Stimulated activated CD8-positive, alpha-beta memory T cell treated with anti-CD3 and anti-CD28 coated beads, Interleukin-2, amount 100 ng/mL, for 48 hours (primary cell): ENCODE results near the gene C5orf22.
"Not testable (repeated sequence)": the region's sequence is repeated elsewhere in the genome, so short reads cannot be mapped to it uniquely, and the experiment has no call there.

Source experiments
- DNase-seq, 2 donors: peaks; one replicate each; pipeline ENCODE4 v3.0.0-alpha.2; 2020; ENCODE audit warnings: low read depth in 2 of 2

C5orf22 gene

DNA sequence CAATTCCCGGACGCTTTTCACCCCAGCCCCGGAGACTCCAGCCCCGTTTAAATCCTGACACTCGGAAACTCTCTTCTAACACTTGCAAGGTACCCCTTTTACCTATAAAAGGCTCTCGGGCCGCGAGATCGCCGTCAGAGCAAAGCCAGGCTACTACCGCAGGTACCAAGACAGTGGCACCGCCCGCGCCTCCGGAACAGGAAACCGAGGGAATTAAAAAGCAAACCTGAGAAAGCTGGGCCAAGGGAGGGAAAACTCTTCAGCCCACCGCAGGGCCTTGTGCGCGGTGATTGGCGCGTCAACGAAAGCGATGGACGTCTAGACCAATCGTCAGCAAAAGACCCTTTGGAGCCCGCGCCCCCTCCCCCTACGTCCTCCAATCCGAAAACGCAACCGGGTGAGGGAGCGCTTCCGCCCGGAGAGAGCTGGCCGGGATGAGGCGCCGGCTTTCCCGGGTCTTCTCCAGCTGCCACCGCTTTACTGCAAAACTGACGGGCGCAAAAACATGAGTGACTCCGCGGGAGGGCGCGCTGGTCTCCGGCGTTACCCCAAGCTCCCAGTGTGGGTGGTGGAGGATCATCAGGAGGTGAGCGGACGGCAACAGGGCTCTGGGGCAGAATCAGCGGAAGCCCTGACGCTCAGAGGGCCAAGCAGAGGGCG, at the start of gene C5orf22, which contains the start of gene DROSHA:
Gene C5orf22 (plus strand): TSS at position 414 of the 660 bp plus-strand sequence. CDS start 92 bp downstream, at position 506.
Gene DROSHA (minus strand): TSS at position 206 of the 660 bp plus-strand sequence. CDS start 3,034 bp downstream, outside the sequence.
- DNase-seq, result peak; percentile 88 to 90

DNA sequence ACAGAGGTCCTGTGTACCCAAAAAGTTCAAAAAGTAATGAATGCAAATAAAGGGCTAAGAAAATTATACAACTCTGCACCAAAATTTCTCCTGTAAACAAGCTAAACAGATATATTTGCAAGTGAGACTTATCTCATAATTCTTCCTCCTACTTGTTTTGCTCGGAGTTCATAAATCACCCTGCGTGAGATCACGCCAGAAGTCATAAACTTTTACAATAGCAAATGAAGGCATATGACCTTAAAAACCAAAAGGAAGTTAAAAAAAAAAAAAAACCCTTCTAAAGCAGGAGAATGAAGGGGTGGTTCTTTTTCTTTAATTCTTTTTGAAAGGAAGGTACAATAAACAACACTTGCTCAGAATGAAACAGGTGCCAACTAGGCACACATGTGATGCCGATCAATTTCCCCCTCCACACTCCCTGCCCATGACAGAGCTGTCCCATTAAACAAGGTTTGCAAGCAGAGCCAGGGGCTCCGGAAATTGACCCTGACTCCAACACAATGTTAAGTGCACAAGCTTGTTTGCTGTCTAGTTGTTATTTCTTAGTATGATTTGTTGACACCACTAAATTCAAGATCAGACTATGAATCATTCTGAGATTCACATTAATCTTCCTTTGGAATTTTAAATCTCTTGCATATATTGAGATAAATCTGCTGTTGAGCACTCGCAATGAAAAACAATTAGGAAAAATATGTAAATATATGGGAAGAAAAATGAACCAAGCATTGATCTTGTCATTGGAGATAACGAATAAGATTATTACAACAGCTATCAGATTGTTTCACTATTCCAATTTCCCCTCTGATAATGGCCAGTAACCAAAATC, 46.5 kb upstream of the C5orf22 start:
- no peak for DNase-seq

DNA sequence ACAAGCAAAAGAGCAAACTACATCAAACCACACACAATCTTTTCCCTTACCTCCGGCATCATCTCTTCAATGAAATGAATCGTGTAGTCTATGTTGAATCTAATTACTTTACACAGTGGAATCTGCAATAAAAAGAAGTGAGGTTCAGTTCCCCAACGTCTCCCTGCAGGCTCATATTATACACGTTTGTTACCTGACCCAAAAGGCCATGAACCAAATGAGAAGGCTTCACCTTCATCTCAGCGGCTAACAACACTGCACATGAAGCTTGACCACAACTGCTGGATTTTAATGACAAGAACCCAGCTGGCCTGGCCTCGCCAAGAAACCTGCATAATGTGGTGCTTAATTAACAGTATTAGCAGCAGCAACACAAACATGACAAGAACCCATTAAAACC, 45.7 kb upstream of the C5orf22 start:
- no peak for DNase-seq

DNA sequence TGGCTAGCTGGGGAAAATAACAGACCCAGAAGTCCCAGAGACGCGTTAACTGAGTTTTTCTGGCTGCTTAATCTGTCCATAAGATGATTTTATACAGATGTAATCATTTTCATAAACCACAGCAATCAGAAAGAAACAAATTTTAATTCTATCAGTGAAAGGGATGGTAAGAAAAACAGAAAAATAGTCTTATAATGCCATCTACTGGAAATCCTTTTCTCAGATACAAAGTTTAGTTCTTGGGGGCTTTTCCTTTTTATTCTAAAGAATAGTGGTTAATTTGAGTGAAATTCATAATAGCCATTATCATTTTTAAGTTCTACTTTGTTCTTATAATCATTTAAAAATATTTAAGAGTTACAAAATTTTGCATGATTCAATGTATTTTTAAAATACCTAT, 44.6 kb upstream of the C5orf22 start:
- no peak for DNase-seq

DNA sequence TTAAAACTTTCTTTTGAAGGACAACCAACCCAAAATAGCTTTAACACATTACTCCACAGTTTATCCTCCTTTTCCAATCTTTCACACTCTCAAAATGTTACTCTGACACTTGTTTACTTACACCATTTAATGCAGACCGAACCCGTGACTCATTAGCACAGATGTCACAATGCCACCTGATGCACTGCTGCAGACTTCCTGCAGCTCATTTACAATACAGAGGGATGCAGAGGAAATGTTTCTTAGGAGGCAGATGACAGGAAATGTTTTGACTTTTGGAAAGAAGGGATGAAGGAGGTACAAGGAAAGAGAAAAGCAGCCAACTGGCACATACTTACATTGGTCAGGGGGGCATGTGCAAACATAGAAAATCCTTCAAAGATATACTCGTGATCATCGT, 39.2 kb upstream of the C5orf22 start:
- no peak for DNase-seq

DNA sequence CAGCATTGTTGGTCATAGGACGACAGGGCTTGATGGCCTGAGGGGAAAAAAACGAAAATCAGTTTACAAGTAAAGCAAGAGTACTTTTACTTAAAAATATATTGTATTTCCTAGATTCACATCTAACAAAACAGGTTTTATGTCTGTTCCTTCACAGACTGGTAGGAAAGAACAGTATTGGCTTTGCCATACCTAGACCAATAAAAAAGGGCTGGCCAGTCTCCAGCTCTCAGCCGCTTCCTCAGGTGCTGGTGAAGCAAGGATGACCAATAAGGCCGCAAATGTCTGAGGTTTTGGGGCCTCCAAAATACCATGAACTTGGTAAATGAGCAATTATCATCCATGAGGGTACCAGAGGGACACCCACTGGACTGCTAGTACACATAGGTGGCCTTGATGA, 36.8 kb upstream of the C5orf22 start:
- no peak for DNase-seq

DNA sequence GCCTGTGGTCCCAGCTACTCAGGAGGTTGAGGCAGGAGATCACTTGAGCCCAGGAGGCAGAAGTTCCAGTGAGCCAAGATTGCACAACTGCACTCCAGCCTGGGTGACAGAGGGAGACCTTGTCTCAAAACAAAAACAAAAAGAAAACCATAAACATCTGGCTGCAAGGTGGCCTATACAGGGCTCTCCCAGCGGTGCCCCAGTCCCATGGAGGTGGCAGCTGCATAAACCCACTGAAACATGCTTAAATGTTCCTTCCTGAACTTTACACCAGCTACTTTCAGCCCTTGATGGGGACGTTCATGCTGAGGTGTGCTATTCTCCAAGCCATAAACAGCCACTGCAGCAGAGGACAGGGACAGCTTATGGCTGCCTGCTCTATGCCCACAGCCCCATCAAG, 35.8 kb upstream of the C5orf22 start:
- no peak for DNase-seq

DNA sequence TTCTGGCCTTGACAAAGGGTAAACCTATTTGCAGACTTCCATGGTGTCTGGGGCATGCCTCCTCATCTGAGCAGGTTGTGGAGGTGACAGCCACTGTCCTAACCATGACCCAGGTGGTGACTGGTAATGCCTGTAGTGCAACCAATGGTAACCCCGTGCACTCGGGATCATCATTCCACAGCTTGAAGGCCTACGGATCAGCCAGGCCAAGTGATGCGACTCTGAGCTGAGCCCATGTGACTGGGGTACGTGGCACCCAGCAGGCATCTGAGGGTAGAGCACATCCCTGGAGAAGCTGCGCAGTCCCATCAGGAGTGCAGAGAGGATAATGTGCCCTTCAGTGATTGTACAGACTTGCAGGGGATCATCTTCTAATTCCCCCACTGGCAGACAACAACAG, 35.2 kb upstream of the C5orf22 start:
- DNase-seq, result no peak

DNA sequence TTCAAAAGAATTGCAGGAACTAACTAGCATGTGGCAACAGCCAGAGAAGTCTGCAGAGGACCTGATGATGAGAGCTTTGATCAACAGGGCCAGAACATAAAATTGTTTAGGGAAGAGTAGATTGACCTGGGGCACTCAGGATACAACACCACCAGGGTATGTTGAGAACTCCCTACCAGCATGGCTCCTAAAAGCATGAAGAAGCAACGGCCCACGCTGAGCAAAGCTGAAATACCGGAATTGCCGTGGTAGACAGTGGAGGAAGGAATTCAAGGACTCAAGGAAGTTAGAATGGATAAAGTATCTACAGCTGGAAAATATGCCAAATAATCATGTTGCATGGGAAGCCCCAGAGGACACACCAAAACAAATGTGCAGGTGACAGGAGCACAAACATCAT, 31.8 kb upstream of the C5orf22 start:
- DNase-seq, result no peak

DNA sequence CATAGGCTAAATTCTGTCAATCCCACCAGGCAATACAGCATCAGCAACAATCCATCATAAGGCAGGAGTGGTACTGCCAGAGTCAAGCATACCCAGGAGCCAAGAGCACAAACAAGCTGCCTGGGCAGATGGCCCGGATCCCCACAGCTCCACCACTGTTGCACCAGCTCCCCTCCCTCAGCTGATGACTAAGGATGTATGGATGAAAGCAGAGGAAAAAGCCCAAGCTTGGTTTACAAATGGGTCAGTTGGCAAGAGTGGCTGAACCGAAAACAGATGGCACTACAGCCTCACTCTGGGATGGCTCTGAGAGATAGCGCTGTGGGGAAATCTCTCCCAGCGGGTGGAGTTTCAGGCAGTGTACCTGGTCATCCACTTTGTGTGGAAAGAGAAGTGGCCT, 29.6 kb upstream of the C5orf22 start:
- no peak for DNase-seq

DNA sequence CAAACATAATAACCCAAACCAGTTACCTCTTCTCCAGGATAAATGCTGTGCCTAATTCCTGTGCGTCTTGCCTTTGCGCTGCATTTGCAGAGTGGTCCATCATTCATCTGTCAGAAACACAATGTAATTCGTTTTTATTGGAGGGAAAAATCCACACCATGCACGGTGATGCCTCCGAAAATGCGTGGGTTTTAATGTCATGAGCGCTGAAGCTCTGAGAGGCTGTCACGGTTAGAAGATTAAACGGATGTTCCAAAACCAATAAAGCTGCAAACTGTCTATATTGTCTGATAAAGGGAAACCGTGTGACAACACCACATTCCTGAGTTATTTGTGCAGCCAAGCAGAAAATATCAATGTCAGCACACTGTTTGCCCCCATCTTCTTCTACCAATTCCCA, 27.6 kb upstream of the C5orf22 start:
- no peak for DNase-seq

DNA sequence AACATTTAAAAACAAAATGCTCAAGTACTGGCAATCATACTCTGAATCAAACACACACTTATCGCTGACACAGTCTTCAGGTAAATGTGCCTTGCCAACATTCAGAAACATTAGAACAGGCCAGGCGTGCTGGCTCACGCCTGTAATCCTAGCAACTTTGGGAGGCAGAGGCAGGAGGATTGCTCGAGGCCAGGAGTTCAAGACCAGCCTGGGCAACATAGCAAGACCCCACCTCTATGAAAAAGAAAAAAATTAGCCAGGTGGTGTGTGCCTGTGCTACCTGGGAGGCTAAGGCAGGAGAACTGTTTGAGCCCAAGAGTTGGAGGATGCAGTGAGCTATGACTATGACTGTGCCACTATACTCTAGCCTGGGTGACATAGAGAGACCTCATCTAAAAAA, 20.8 kb upstream of the C5orf22 start:
- DNase-seq, result no peak

DNA sequence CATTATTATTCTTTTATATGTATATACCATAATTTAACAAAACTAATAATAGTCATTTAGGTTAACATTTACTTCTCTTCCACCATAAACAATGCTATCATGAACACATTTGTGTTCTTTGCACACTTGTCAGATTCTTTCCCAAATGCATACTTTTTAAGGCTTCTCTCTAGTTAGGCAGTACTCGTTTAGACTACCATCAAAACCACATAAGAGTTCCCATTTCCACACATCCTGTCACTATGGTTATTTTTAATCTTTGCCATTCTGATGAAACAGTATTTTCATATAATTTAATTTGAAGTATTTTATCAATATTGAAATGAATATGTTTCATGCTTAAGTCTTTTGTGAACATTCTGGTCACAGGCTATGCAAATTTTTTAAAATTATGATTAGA, 15.3 kb upstream of the C5orf22 start:
- DNase-seq, result no peak

DNA sequence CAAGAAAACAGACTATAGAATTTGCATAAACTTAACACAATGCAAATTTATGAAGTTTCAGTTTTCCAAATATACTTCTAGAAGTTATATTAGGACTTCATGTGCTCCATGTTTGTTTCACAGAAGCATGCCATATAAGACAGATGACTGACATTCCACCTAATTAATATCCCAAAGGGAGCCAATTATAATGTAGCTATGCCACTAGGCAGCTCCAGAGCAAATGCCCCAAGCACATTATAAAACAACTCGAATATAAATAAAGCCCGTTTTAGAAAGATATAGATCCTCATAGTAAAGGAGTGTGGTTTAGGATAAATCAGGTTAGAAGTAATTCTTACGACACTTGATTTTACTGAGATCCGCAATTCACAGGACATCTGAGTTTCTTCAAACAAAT, 9.1 kb upstream of the C5orf22 start:
- no peak for DNase-seq

DNA sequence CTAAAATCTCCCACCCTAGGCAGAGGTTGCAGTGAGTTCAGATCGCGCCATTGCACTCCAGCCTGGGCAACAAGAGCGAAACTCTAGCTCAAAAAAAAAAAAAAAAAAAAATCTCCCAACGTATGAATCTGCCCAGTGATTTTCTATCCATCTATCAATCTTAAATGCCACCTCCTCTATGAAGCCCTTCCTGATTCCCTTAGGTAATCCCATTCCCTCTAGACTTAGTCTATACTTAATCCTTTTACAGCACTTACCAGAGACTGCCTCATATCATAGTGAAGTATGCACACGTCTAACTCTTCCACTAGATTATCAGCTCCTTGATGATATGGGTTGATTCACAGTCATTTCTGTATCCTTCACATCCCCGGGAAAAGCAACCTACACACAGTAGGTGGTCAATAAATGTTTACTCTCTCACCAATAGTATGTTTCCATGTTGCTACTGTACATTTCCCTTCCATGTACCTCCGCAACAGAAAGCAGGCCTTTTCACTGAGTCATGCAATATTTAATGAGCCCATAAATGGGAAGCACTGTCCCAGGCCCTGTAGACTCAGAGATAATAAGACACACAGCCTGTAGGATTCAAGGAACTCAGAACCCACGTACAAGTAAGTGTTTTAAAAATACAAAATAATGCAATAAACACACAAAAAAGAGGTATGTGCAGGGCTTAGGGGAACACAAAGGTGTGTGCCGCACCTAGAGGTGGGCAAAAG, 1.4 kb upstream of the C5orf22 start:
- DNase-seq, result no peak

DNA sequence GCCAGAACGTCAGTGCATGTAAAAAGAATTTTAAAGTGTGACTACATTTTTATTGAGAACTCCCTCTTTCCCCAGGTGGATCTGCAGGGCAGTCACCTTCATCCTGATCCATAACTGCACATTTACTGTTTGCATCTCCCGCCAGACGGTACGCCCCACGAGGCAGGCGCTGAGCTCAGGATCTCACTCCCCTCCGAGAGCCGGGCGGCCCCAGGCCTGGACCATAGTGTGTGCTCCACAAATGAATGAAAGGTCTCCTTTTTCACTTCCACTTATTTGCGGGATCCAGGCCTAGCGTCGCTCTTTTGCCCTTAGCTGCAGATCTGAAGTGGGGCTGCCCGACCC, 586 bp upstream of the C5orf22 start:
- DNase-seq, result peak; percentile 10 to 17

DNA sequence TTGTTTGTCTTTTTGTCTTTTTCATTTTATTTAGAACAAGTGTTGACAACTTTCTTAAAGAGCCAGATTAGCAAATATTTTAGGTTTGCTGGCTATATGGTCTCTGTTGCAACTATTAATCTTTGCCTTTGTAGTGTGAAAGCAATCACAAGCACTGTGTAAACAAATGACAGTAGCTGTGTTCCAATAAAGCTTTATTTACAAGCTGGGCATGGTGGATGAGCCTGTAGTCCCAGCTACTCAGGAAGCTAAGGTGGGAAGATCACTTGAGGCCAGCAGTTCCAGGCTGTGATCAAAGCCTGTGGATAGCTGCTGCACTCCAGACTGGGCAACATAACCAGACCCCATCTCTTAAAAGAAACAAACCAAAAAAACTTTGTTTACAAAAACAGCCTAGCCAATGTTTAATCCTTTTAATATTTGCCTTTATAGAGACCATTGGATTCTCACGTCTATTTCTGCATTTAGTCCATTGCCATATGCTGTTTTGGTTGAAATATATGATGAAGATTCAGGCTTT, 2.5 kb downstream of the C5orf22 start:
- DNase-seq, result no peak

DNA sequence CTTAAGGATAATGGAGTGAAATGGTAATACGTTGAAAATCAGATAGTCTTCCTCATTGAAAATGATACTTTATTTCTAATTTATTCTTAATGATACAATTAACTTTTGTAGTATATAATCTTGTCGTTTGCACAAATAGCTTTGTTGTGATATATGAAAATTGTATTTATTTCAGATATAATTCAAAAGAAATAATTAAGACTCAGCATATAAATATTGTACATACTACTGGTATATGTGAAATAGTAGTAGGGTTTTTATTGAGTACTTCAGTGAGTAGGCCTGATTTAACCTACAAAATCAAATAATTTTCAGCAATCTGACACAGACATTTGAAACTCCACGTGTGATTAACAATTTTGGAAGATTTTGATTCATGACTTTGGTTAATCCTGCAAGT, 4.8 kb downstream of the C5orf22 start:
- DNase-seq, result no peak

DNA sequence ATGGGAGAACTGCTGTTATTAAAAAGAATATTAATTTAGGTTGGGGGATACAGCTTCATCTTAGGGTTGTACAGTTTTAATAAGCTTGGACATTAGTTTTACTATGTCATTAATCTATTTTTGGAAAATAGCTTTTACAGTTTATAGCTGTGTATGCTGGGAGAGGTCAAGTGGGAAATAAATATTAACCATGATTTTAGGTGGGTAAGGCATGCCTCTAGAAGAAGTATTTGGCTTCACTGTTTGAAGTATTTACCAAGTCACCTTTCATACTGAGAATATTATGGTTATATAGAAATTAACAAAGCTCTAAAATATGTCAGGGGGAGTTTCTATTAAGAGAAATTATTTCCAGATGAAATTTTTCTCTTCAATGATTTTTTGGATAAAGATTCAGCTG, 5.2 kb downstream of the C5orf22 start:
- no peak for DNase-seq

DNA sequence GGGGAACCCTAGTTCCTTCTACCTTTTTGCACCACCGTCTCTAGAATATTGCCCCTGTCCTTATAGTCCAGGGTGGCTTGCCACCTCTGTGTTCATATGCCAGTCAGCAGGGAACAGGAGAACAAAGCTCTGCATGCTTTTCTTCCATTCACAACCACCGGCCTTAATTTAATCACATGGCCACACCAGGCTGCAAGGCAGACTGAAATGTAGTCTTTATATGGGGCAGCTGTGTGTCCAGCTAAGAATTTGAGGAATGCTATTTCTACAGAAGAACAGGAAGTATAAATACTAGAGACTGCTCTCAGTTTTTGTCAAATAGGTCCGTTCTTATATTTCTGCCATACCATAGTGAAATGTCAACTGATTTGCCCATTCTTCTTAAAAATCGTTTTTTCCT, 5.8 kb downstream of the C5orf22 start:
- no peak for DNase-seq

DNA sequence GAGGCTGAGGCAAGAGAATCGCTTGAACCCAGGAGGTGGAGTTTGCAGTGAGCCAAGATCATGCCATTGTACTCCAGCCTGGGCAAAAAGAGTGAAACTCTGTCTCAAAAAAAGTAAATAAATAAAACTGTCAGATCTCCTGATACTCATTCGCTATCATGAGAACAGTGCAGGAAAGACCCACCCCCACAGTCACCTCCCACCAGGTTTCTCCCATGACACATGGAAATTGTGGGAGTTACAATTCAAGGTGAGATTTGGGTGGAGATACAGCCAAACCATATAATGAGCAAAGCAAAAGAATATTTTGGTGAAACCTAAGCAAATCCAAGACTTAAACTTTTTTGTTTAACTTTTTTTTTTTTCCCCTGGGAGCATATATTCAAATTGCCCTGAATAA, 17.0 kb downstream of the C5orf22 start:
- not testable (repeated sequence) for DNase-seq

DNA sequence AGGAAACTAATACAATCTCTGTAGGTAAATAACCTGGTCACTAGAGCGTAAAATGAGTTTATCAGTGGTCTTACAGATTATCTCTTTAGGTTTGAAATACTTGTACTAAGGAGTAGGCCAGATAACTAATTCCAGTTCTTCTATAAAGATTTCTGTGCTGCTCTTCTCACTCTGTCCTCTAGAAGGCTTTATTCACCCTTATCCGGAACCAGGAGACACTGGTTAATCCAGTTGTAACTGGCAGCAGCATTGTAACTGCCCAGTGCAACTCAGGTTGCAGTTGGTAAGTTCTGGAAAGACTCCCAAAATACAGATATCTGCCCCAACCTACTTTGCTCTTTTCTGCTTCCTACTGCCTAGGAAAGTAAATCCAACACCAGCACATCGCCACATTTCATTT, 19.8 kb downstream of the C5orf22 start:
- DNase-seq, result no peak

DNA sequence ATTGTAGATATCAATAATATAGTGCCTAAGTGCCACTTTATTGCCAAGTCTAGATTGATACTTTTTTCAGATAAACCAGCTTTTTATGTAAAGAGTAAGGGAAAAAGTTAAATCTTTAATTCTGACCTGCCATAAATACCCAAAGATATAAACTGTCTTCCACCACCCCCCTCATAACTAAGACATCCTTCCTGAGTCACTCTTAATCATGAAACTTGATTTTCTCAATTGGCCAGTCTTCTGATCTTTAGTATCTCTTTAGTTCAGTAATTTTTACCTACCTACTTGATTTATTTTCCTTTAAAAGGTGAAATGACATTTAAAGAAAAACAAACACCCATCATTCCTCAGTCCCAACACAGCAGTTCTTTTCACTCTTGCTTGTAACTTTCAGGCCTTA, 21.8 kb downstream of the C5orf22 start:
- DNase-seq, result no peak
